ENCODE measurements around the gene LAMTOR2. TPM values are rescaled to one million over a fixed set of nuclear protein-coding genes. Genes with fewer than 3 reads are reported as not detected.

The LAMTOR2 gene
- total RNA-seq, 1 experiment from 2014 or later = 60.2 TPM

- no peaks in the 10 kb centered on the region for H3K79me2 ChIP-seq (ENCODE audit: insufficient read depth, low read length)
- H3K4me3 ChIP-seq (replicated peaks in 1 of 2; ENCODE audit: low read depth in 1 of 2, low read length in 2 of 2) = no peak overlapping the region
- peak overlapping the region; percentile 25; the same call in 1 of the 2 replicates for H3K9ac ChIP-seq (ENCODE audit: low read length)
- H3K4me1 ChIP-seq (ENCODE audit: control insufficient read depth in 1 of 2, insufficient read depth in 2 of 2, low read length in 2 of 2) = peaks cover 27 to 59% of the 10 kb centered on the region in 2 experiments
- H3K9me2 ChIP-seq (ENCODE audit: insufficient read depth) = no peaks in the 10 kb centered on the region
- no peaks in the 10 kb centered on the region for H3K36me3 ChIP-seq (ENCODE audit: control insufficient read depth in 1 of 2, insufficient read depth in 2 of 2, low read length in 2 of 2)
- BruUV-seq (replicated peaks) = no TSS peak
- intact Hi-C loops (cut with micrococcal nuclease) = loop anchor here (1.0 kb wide), 1 partner anchor 34 kb away; no protein-coding TSS in a partner anchor
- no peaks in the 10 kb centered on the region for H3K9me3 ChIP-seq (ENCODE audit: control insufficient read depth in 1 of 2, insufficient read depth in 1 of 2, low read depth in 1 of 2, low read length in 2 of 2)
- ATAC-seq (peak; percentile 46), DNase-seq (ENCODE audit: low read depth, low spot score) (no peak)
- POLR2A ChIA-PET = interaction anchor here (0.5 to 6.5 kb wide), 4 partner anchors 29 to 63 kb away, joined by 3 to 56 read pairs (median 22); no protein-coding TSS in a partner anchor
- no peak overlapping the region for H2AFZ ChIP-seq (ENCODE audit: low read depth, low read length, poor library complexity, severe bottlenecking)
- RAD21 ChIA-PET (ENCODE audit: low non-redundant PET in 1 of 2, low total read pairs in 2 of 2, uncharacterized antibody in 2 of 2, unreplicated experiment in 2 of 2) = interaction anchor here (0.6 to 6.2 kb wide), 7 partner anchors 19 to 656 kb away, joined by 3 to 43 read pairs (median 5); partner anchors contain the start of genes HDGF (in 1 of the 2) and LMNA (in 1 of the 2)
- H4K20me1 ChIP-seq (ENCODE audit: insufficient read depth) = no peaks in the 10 kb centered on the region
- no peaks in the 10 kb centered on the region for H3K27me3 ChIP-seq (ENCODE audit: insufficient read depth, low read length)
- no peak for TF ChIP-seq ZFX (IDR thresholded peaks at IDR 0.05)
- TF ChIP-seq TCF7L2 (IDR thresholded peaks at IDR 0.05; ENCODE audit: borderline replicate concordance, extremely low read depth, insufficient read depth, insufficient read length) = no peak
- TF ChIP-seq FOSL1 (IDR thresholded peaks at IDR 0.05; ENCODE audit: low read depth) = no peak
- TF ChIP-seq ZNF274 (IDR thresholded peaks at IDR 0.05; ENCODE audit: low read depth, low read length) = no peak
- TF ChIP-seq POLR2A (IDR thresholded peaks at IDR 0.05; ENCODE audit: borderline replicate concordance, extremely low read depth, insufficient read depth, insufficient read length) = no peak
- no peak for TF ChIP-seq RAD21 (IDR thresholded peaks at IDR 0.05; ENCODE audit: low read depth)
- no peak for TF ChIP-seq SRF (IDR thresholded peaks at IDR 0.05; ENCODE audit: low read depth)
- no peak for TF ChIP-seq REST (IDR thresholded peaks at IDR 0.05; ENCODE audit: low read depth)
- TF ChIP-seq CTCF (IDR thresholded peaks at IDR 0.05 in 2 of 3, conservative IDR thresholded peaks at IDR 0.05 in 1 of 3; ENCODE audit: borderline replicate concordance in 1 of 3, insufficient read depth in 1 of 3, low read depth in 2 of 3, low read length in 2 of 3) = no peak
- no peak for TF ChIP-seq EGR1 (IDR thresholded peaks at IDR 0.05; ENCODE audit: low read depth)
- no peak for TF ChIP-seq ATF3 (IDR thresholded peaks at IDR 0.05)
- TF ChIP-seq CEBPB (IDR thresholded peaks at IDR 0.05; ENCODE audit: low read depth) = no peak
- CTCF ChIA-PET = interaction anchor here (0.9 to 7.6 kb wide), 9 partner anchors 14 to 130 kb away, joined by 3 to 189 read pairs (median 4); partner anchors contain the start of gene MEX3A
- peak overlapping the region; percentile 30 for H3K27ac ChIP-seq (ENCODE audit: low read depth, low read length)
- peak overlapping the region; percentile 41 for H3K4me2 ChIP-seq (ENCODE audit: low read length)
These were observed 41.4 kb downstream of the LAMTOR2 start for GRCh38 chr1:156095906-156096508.

All from HCT116 (cell line).